Body of pancreas (tissue), 4 donors: ENCODE data around the gene SUSD5.

Experiments
- POLR2A ChIP-seq, 3 donors: fragments of 450-650 bp; IDR thresholded peaks; one replicate each; pipeline ENCODE4 v1.6.1; 2016; ENCODE audit warnings: antibody characterized with exemption in 3 of 3, mild to moderate bottlenecking in 2 of 3
- TF ChIP-seq, protein P1 (sequence below), 7 experiments: fragments of 450-650 bp in 4 of 7; fragments of 200-600 bp in 3 of 7; sonication (generic) in 3 of 7; IDR thresholded peaks; one replicate each; pipeline ENCODE4 v1.5.1; 2016 to 2019; ENCODE audit warnings: antibody characterized with exemption in 7 of 7

DNA sequence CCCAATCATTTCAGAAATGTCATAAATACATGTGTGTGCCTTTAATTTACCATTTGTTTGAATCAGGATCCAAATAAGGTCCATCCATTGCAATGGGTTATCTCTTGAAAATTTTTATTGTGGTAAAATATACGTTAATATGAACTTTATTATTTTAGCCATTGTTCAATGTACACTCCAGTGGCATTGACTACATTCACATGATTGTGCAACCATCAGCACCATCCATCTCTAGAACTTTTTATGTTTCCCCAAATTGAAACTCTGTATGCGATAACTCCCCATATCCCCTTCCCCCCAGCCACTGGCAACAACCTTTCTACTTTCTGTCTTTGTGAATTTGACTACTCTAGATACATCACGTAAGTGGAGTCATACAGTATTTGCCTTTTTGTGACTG lies 92.8 kb downstream of the SUSD5 start:
- no peak for TF ChIP-seq POLR2A (IDR thresholded peaks at IDR 0.05)
- TF ChIP-seq, protein P1, sequence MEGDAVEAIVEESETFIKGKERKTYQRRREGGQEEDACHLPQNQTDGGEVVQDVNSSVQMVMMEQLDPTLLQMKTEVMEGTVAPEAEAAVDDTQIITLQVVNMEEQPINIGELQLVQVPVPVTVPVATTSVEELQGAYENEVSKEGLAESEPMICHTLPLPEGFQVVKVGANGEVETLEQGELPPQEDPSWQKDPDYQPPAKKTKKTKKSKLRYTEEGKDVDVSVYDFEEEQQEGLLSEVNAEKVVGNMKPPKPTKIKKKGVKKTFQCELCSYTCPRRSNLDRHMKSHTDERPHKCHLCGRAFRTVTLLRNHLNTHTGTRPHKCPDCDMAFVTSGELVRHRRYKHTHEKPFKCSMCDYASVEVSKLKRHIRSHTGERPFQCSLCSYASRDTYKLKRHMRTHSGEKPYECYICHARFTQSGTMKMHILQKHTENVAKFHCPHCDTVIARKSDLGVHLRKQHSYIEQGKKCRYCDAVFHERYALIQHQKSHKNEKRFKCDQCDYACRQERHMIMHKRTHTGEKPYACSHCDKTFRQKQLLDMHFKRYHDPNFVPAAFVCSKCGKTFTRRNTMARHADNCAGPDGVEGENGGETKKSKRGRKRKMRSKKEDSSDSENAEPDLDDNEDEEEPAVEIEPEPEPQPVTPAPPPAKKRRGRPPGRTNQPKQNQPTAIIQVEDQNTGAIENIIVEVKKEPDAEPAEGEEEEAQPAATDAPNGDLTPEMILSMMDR (IDR thresholded peaks at IDR 0.05) = no peak
